ENCODE results near the gene MEI4. TPM values are rescaled to one million over a fixed set of nuclear protein-coding genes. Genes with fewer than 3 reads are reported as not detected.

The MEI4 gene
- polyA plus RNA-seq, 1 donor from 2014 or later = not detected

DNA sequence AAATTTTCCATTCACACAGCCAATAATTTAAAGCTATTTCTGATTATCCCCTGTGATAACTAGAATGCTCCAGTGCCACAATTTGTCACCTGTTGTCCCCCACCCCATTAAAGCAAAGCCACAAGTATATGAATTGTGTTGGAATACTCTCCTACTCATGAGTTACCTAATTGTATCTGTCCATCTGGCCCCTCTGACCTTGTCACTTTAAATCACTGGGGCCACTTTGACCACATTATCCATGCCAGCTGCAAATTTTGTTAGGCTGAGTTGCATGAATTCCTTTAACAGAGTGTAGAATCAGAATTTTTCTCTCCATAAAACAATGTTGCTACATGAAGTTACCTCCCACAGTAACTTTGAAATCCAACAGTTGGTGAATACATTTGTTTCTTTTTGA lies 204.6 kb downstream of the MEI4 start:
- H3K27me3 ChIP-seq (ENCODE audit: insufficient read depth, low read depth, low read length) = no peaks in the 10 kb centered on the region
- H3K36me3 ChIP-seq (ENCODE audit: insufficient read depth, low read length) = no peaks in the 10 kb centered on the region
- no peak overlapping the region for H3K9ac ChIP-seq (ENCODE audit: low read length)
- no peak for TF ChIP-seq EP300 (conservative IDR thresholded peaks at IDR 0.05; ENCODE audit: poor library complexity, severe bottlenecking)
- no peak for TF ChIP-seq EZH2 (IDR thresholded peaks at IDR 0.05; ENCODE audit: borderline replicate concordance, insufficient read depth, low read length, poor library complexity, severe bottlenecking)
- no peaks in the 10 kb centered on the region for H3K9me3 ChIP-seq (ENCODE audit: low read length)
- no peaks in the 10 kb centered on the region for H3F3A ChIP-seq (ENCODE audit: insufficient read depth, low read length, poor library complexity, severe bottlenecking)
- no peak overlapping the region for H2AFZ ChIP-seq (ENCODE audit: low read depth, low read length)
- no peak overlapping the region for H3K27ac ChIP-seq (ENCODE audit: low read length)
- H3K4me3 ChIP-seq (ENCODE audit: low read length) = no peak overlapping the region
- H3K4me2 ChIP-seq (ENCODE audit: low read length) = no peak overlapping the region
- H3K9me2 ChIP-seq (ENCODE audit: insufficient read depth, low read length) = no peaks in the 10 kb centered on the region
- no peaks in the 10 kb centered on the region for H4K20me1 ChIP-seq (ENCODE audit: insufficient read depth)
- H3K79me2 ChIP-seq (replicated peaks; ENCODE audit: insufficient read depth, low read length) = no peaks in the 10 kb centered on the region

DNA sequence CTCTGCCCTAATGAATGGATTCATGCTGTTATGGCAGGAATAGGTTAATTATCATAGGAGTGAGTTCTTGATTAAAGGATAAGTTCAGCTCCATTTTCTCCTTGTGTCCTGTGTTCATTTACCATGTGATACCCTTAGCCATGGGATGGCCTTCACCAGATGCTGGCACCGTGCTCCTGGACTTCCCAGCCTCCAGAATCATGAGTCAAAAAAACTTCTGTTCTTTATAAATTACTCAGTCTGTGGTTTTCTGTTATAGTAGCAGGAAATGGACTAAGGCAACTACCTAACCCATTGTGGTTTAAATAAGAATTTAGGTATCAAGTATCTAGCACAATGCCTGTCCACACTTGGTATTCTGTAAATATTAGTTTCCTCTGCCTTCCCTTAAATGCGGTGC lies 223.5 kb downstream of the MEI4 start:
- TF ChIP-seq SMC3 (conservative IDR thresholded peaks at IDR 0.05; ENCODE audit: poor library complexity) = no peak
- TF ChIP-seq EZH2 (IDR thresholded peaks at IDR 0.05; ENCODE audit: borderline replicate concordance, insufficient read depth, low read length, poor library complexity, severe bottlenecking) = no peak
- TF ChIP-seq, protein P1, sequence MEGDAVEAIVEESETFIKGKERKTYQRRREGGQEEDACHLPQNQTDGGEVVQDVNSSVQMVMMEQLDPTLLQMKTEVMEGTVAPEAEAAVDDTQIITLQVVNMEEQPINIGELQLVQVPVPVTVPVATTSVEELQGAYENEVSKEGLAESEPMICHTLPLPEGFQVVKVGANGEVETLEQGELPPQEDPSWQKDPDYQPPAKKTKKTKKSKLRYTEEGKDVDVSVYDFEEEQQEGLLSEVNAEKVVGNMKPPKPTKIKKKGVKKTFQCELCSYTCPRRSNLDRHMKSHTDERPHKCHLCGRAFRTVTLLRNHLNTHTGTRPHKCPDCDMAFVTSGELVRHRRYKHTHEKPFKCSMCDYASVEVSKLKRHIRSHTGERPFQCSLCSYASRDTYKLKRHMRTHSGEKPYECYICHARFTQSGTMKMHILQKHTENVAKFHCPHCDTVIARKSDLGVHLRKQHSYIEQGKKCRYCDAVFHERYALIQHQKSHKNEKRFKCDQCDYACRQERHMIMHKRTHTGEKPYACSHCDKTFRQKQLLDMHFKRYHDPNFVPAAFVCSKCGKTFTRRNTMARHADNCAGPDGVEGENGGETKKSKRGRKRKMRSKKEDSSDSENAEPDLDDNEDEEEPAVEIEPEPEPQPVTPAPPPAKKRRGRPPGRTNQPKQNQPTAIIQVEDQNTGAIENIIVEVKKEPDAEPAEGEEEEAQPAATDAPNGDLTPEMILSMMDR (IDR thresholded peaks at IDR 0.05; ENCODE audit: poor library complexity, severe bottlenecking) = no peak
- no peak overlapping the region for H3K27ac ChIP-seq (ENCODE audit: low read length)
- H3K36me3 ChIP-seq (ENCODE audit: insufficient read depth, low read length) = no peaks in the 10 kb centered on the region
- H3K9ac ChIP-seq (ENCODE audit: low read length) = no peak overlapping the region
- no peaks in the 10 kb centered on the region for H3K9me2 ChIP-seq (ENCODE audit: insufficient read depth, low read length)
- H3K79me2 ChIP-seq (replicated peaks; ENCODE audit: insufficient read depth, low read length) = no peaks in the 10 kb centered on the region
- no peaks in the 10 kb centered on the region for H3K27me3 ChIP-seq (ENCODE audit: insufficient read depth, low read depth, low read length)
- no peak overlapping the region for H2AFZ ChIP-seq (ENCODE audit: low read depth, low read length)
- no peaks in the 10 kb centered on the region for H3K9me3 ChIP-seq (ENCODE audit: low read length)
- H4K20me1 ChIP-seq (ENCODE audit: insufficient read depth) = no peaks in the 10 kb centered on the region
- H3F3A ChIP-seq (ENCODE audit: insufficient read depth, low read length, poor library complexity, severe bottlenecking) = no peaks in the 10 kb centered on the region
- no peak overlapping the region for H3K4me3 ChIP-seq (ENCODE audit: low read length)
- no peak overlapping the region for H3K4me2 ChIP-seq (ENCODE audit: low read length)

DNA sequence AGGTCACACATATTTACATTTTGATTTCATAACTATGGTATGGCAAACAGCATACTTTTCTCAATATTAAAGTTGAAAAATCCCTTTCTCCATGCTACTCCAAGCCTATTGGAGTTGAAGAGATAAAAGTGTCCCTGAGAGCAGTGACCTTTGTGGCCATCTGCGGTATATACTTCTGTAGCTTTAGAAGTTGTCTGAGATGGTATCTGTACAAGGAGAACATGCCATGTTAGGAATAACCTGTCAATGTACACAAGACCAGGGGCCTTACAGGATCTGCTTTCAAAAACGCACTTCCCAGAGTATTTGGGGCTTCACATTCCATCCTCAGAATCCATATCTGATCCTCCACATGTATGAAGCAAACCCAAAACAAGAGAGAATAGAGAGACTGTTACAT lies 226.7 kb downstream of the MEI4 start:
- Histone ChIP-seq H4K20me1 (ENCODE audit: insufficient read depth) (no peaks in the 10 kb centered on the region), H3K4me3 (ENCODE audit: low read length) (no peak overlapping the region), H2AFZ (ENCODE audit: low read depth, low read length) (no peak overlapping the region), H3K79me2 (replicated peaks; ENCODE audit: insufficient read depth, low read length) (no peaks in the 10 kb centered on the region), H3F3A (ENCODE audit: insufficient read depth, low read length, poor library complexity, severe bottlenecking) (no peaks in the 10 kb centered on the region), H3K9ac (ENCODE audit: low read length) (no peak overlapping the region), H3K27me3 (ENCODE audit: insufficient read depth, low read depth, low read length) (no peaks in the 10 kb centered on the region), H3K9me2 (ENCODE audit: insufficient read depth, low read length) (no peaks in the 10 kb centered on the region), H3K4me2 (ENCODE audit: low read length) (no peak overlapping the region), H3K9me3 (ENCODE audit: low read length) (no peaks in the 10 kb centered on the region), H3K36me3 (ENCODE audit: insufficient read depth, low read length) (no peaks in the 10 kb centered on the region), H3K27ac (ENCODE audit: low read length) (no peak overlapping the region)
- TF ChIP-seq, protein P2, sequence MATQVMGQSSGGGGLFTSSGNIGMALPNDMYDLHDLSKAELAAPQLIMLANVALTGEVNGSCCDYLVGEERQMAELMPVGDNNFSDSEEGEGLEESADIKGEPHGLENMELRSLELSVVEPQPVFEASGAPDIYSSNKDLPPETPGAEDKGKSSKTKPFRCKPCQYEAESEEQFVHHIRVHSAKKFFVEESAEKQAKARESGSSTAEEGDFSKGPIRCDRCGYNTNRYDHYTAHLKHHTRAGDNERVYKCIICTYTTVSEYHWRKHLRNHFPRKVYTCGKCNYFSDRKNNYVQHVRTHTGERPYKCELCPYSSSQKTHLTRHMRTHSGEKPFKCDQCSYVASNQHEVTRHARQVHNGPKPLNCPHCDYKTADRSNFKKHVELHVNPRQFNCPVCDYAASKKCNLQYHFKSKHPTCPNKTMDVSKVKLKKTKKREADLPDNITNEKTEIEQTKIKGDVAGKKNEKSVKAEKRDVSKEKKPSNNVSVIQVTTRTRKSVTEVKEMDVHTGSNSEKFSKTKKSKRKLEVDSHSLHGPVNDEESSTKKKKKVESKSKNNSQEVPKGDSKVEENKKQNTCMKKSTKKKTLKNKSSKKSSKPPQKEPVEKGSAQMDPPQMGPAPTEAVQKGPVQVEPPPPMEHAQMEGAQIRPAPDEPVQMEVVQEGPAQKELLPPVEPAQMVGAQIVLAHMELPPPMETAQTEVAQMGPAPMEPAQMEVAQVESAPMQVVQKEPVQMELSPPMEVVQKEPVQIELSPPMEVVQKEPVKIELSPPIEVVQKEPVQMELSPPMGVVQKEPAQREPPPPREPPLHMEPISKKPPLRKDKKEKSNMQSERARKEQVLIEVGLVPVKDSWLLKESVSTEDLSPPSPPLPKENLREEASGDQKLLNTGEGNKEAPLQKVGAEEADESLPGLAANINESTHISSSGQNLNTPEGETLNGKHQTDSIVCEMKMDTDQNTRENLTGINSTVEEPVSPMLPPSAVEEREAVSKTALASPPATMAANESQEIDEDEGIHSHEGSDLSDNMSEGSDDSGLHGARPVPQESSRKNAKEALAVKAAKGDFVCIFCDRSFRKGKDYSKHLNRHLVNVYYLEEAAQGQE (IDR thresholded peaks at IDR 0.05; ENCODE audit: borderline replicate concordance) = no peak
- TF ChIP-seq, protein P1 (IDR thresholded peaks at IDR 0.05; ENCODE audit: poor library complexity, severe bottlenecking) = no peak
- TF ChIP-seq SMC3 (conservative IDR thresholded peaks at IDR 0.05; ENCODE audit: poor library complexity) (no peak), RAD21 (conservative IDR thresholded peaks at IDR 0.05) (no peak)
